GM10266 (cell line): ENCODE measurements around the gene OR7C1.

Experiments used
- DNase-seq: peaks from one replicate; pipeline ENCODE4 v3.0.0; 2012; ENCODE audit errors: extremely low spot score
- TF ChIP-seq, protein P1 (sequence below): IDR thresholded peaks from 2 replicates; pipeline ENCODE4 v1.5.1; 2012; ENCODE audit warnings: mild to moderate bottlenecking, low read depth; ENCODE audit not compliant: control insufficient read depth, insufficient read depth; ENCODE audit errors: missing control alignments

OR7C1 gene

DNA sequence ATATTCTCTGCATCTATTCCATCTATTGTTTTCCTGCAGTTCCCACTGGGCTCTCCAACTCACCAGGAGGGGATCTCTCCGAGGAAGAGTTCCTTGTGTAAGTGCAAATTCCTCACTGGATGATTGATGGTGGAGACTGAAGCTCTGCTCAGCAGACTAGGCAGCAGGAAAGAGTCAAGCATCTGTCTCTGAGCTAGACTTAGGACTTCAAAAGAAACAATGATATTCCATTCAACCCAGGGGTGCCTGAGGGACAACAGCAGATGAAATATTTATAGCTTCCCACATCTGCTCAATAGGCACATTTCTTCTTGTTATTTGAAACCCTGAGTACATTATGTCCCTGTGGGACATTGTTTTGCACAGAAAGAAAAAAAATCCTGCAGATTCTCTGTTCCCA lies at the start of gene OR7C1, which contains the start of gene OR7A5:
Gene OR7C1, minus strand, starts transcription at position 175 of the 400 bp plus-strand sequence. CDS start 35,049 bp downstream, outside the sequence.
Gene OR7A5, minus strand, starts transcription at position 175 of the 400 bp plus-strand sequence. CDS start 6,944 bp downstream, outside the sequence.
- TF ChIP-seq, protein P1, sequence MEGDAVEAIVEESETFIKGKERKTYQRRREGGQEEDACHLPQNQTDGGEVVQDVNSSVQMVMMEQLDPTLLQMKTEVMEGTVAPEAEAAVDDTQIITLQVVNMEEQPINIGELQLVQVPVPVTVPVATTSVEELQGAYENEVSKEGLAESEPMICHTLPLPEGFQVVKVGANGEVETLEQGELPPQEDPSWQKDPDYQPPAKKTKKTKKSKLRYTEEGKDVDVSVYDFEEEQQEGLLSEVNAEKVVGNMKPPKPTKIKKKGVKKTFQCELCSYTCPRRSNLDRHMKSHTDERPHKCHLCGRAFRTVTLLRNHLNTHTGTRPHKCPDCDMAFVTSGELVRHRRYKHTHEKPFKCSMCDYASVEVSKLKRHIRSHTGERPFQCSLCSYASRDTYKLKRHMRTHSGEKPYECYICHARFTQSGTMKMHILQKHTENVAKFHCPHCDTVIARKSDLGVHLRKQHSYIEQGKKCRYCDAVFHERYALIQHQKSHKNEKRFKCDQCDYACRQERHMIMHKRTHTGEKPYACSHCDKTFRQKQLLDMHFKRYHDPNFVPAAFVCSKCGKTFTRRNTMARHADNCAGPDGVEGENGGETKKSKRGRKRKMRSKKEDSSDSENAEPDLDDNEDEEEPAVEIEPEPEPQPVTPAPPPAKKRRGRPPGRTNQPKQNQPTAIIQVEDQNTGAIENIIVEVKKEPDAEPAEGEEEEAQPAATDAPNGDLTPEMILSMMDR, result no peak
- DNase-seq, result no peak

DNA sequence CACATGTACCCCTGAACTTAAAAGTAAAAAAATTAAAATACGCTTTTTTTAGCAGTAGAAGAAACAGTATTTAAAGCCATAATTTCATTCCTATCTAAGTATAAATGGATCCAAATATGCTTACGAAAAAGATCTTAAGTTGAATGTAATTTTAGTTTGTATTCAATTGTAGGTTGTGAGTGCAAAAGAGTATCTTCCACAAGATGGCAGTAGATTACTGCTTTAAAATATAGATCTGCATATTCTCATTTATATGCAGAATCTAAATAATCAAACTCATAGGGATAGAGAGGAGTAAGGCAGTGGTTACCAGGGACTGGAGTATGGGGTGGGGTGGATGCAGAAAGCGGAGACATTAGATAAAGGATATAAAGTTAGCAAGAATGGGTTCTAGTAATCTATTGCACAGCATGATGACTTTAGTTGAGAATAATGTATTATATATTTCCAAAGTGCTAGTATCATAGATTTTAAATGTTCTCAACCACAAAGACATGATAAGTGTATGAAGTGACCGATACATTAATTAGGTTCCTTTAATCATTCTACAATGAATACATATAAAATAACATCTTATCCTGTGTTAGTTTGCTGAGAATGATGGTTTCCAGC lies 36.7 kb upstream of the OR7C1 start:
- peak; percentile 21 for DNase-seq

DNA sequence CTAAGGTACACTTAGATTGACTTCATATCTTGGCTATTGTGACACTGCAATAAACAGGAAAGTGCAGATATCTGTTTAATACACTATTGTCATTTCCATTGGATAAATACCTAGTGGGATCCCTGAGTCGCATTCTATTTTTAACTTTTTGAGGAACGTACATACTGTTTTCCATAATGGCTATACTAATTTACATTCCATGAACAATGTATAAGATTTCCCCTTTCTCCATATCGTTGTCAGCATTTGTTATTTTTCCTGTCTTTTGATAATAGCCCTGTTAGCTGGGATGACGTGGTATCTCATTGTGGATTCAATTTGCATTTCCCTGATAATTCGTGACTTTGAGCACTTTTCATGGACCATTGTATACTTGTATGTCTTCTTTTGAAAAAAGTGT lies 33.5 kb upstream of the OR7C1 start:
- TF ChIP-seq, protein P1, result no peak
- DNase-seq, result no peak

More for the DNA sequence above, 36.7 kb upstream of the OR7C1 start:
- TF ChIP-seq, protein P1, result peak; percentile 37

DNA sequence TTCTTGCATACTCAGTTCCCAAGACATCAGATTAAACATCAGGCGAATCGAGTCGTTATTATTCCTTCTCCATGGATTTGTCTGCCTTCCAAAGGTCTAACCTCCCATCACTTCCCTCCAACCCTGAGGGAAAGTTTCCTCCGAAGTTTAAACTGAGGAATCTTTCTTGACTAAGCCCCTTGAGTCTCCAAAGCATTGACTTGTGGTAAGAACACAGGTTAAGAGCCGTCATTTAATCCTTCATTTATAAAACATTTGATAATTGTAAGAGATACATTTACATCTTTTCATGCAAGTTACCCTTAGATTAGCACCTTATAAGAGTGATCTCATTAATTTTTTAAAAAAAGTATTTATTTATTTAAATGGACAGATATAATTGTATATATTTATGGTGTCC lies 13.8 kb upstream of the OR7C1 start, which contains the start of gene OR7A10:
Gene OR7A10, minus strand, starts transcription at position 101 of the 400 bp plus-strand sequence. CDS start 7,045 bp downstream, outside the sequence.
- no peak for DNase-seq
- TF ChIP-seq, protein P1, result no peak

DNA sequence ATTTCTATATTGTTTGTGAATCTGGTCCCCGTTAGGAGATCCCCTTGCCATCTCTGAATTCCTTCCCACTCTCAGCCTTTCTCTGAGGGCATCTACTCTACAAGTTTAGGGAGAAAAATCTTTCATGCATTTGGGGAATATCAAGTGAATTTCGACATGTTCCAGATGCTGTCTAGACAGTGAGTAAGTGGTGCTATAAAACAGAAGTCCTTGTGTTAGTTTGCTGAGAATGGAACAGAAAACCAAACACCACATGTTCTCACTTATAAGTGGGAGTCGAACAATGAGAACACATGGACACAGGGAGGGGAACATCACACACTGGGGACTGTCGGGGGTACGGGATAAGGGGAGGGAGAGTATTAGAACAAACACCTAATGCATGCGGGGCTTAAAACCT lies 8.6 kb upstream of the OR7C1 start:
- TF ChIP-seq, protein P1, result no peak
- no peak for DNase-seq

DNA sequence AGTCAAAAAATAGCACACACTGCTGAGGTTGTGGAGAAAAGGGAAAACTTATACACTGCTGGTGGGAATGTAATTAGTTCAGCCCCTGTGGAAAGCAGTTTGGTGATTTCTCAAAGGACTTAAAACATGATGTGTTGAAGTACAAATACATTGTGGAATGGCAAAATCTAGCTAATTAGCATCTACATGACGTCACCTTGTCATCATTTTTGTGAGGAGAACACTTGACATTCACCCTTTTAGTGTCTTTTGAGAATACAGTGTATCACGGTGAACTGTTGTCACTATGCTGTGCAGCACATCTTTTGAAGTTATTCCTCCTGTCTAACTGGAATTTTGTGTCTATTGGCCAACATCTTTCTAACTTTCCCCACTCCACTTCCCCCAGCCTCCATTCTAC lies 8.2 kb upstream of the OR7C1 start:
- TF ChIP-seq, protein P1, result no peak
- no peak for DNase-seq

DNA sequence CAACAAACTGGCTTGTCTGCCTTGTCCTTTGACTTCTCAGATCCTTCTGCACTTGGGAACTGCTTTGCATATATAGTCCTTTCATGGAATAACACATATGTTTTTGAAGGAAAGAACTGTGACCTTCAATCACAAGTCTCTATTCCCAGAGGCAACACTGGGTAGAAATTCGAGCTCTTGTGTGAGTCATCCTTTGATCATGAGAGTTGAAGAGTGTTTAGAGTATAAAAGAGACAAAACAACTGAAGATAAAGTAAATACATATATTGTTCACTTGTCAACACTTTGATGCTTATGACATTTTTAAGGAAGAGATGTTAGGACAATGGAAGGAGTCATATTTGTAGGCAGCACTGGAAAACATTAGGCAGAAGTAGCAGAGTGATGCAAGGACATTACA lies 5.2 kb upstream of the OR7C1 start:
- no peak for DNase-seq
- TF ChIP-seq, protein P1, result no peak
